HepG2 (cell line): Measurements from ENCODE around the gene CST3. TPM values are rescaled to one million over a fixed set of nuclear protein-coding genes. Genes with fewer than 3 reads are reported as not detected.

Experiments
- AGO2 ChIP-seq: fragments of 200-400 bp; formaldehyde crosslinking; optimal IDR thresholded peaks from 2 replicates; pipeline ENCODE3; 2017; ENCODE audit warnings: mild to moderate bottlenecking, low read depth, low read length, moderate library complexity
- CBX2 ChIP-seq, 2 experiments: fragments of 200-600 bp in 1 of 2; sonication (generic); formaldehyde crosslinking in 1 of 2; IDR thresholded peaks; 2 replicates each; pipeline versions ENCODE4 v1.7.0 to v1.8.1; 2018 to 2022; ENCODE audit warnings: low read depth in 2 of 2, low read length in 1 of 2, mild to moderate bottlenecking in 1 of 2, missing genetic modification reagents in 1 of 2
- GFI1 ChIP-seq: sonication (generic); formaldehyde crosslinking; IDR thresholded peaks from 2 replicates; pipeline ENCODE4 v1.5.0; 2020; ENCODE audit warnings: missing genetic modification reagents, mild to moderate bottlenecking, borderline replicate concordance
- IRX3 ChIP-seq: sonication (generic); formaldehyde crosslinking; IDR thresholded peaks from 2 replicates; pipeline ENCODE4 v1.8.1; 2023; ENCODE audit warnings: mild to moderate bottlenecking, low read depth, missing genetic modification reagents, borderline replicate concordance
- NONO ChIP-seq, 2 experiments: fragments of 450-650 bp in 1 of 2; sonication (generic) in 1 of 2; formaldehyde crosslinking in 1 of 2; IDR thresholded peaks in 1 of 2; conservative IDR thresholded peaks in 1 of 2; 2 replicates each; pipeline versions ENCODE4 v1.6.1 to v1.8.0; 2017 to 2022; ENCODE audit warnings: mild to moderate bottlenecking in 1 of 2, missing genetic modification reagents in 1 of 2, moderate library complexity in 1 of 2
- SIN3B ChIP-seq: fragments of 150-350 bp; IDR thresholded peaks from 2 replicates; pipeline ENCODE4 v1.6.1; 2014; ENCODE audit warnings: low read length
- TBX2 ChIP-seq: sonication (generic); formaldehyde crosslinking; IDR thresholded peaks from 2 replicates; pipeline ENCODE4 v1.5.0; 2020; ENCODE audit warnings: missing genetic modification reagents, mild to moderate bottlenecking, borderline replicate concordance
- TEAD3 ChIP-seq: optimal IDR thresholded peaks from 2 replicates; pipeline ENCODE3; 2016; ENCODE audit warnings: borderline replicate concordance
- polyA plus RNA-seq, 8 experiments: library from polyadenylated mRNA; depleted of rRNA in 3 of 8; stranded (reverse) in 7 of 8; unstranded in 1 of 8; fragments of >200 nt; fragmentation: Illumina TruSeq in 4 of 8; extraction: Trizol in 4 of 8; gene quantifications; 2 replicates each; pipeline versions ENCODE4 v1.2.1 to v1.2.3, GENCODE V29; 2011 to 2016; ENCODE audit warnings: low read depth in 4 of 8, missing spikeins in 1 of 8, mixed read lengths in 1 of 8; ENCODE audit not compliant: insufficient read depth in 1 of 8
- total RNA-seq, 5 experiments: library from RNA; depleted of rRNA; stranded (reverse); fragments of >200 nt; fragmentation: Illumina TruSeq; extraction: Trizol; gene quantifications; 2 replicates each; pipeline ENCODE4 v1.2.3, GENCODE V29; 2016; ENCODE audit warnings: low read depth in 1 of 5
- TF ChIP-seq, protein P1 (sequence below): sonication (generic); formaldehyde crosslinking; IDR thresholded peaks from 2 replicates; pipeline ENCODE4 v1.9.0; 2021; ENCODE audit warnings: mild to moderate bottlenecking, missing genetic modification reagents
- TF ChIP-seq, protein P2 (sequence below): sonication (generic); formaldehyde crosslinking; IDR thresholded peaks from 2 replicates; pipeline ENCODE4 v1.5.1; 2020; ENCODE audit warnings: missing genetic modification reagents, mild to moderate bottlenecking, borderline replicate concordance
- TF ChIP-seq, protein P3 (sequence below): sonication (generic); formaldehyde crosslinking; IDR thresholded peaks from 2 replicates; pipeline ENCODE4; 2020; ENCODE audit warnings: missing genetic modification reagents, mild to moderate bottlenecking, borderline replicate concordance
- TF ChIP-seq, protein P4 (sequence below): sonication (generic); formaldehyde crosslinking; IDR thresholded peaks from 2 replicates; pipeline ENCODE4 v1.8.0; 2023; ENCODE audit warnings: mild to moderate bottlenecking, missing genetic modification reagents

The CST3 gene
- total and polyA plus RNA-seq, 2 of the 13 experiments (the other 11 are each of a cell fraction or from before 2014, with no cell fraction given) = 690 to 1,005 TPM

- TF ChIP-seq, protein P1, sequence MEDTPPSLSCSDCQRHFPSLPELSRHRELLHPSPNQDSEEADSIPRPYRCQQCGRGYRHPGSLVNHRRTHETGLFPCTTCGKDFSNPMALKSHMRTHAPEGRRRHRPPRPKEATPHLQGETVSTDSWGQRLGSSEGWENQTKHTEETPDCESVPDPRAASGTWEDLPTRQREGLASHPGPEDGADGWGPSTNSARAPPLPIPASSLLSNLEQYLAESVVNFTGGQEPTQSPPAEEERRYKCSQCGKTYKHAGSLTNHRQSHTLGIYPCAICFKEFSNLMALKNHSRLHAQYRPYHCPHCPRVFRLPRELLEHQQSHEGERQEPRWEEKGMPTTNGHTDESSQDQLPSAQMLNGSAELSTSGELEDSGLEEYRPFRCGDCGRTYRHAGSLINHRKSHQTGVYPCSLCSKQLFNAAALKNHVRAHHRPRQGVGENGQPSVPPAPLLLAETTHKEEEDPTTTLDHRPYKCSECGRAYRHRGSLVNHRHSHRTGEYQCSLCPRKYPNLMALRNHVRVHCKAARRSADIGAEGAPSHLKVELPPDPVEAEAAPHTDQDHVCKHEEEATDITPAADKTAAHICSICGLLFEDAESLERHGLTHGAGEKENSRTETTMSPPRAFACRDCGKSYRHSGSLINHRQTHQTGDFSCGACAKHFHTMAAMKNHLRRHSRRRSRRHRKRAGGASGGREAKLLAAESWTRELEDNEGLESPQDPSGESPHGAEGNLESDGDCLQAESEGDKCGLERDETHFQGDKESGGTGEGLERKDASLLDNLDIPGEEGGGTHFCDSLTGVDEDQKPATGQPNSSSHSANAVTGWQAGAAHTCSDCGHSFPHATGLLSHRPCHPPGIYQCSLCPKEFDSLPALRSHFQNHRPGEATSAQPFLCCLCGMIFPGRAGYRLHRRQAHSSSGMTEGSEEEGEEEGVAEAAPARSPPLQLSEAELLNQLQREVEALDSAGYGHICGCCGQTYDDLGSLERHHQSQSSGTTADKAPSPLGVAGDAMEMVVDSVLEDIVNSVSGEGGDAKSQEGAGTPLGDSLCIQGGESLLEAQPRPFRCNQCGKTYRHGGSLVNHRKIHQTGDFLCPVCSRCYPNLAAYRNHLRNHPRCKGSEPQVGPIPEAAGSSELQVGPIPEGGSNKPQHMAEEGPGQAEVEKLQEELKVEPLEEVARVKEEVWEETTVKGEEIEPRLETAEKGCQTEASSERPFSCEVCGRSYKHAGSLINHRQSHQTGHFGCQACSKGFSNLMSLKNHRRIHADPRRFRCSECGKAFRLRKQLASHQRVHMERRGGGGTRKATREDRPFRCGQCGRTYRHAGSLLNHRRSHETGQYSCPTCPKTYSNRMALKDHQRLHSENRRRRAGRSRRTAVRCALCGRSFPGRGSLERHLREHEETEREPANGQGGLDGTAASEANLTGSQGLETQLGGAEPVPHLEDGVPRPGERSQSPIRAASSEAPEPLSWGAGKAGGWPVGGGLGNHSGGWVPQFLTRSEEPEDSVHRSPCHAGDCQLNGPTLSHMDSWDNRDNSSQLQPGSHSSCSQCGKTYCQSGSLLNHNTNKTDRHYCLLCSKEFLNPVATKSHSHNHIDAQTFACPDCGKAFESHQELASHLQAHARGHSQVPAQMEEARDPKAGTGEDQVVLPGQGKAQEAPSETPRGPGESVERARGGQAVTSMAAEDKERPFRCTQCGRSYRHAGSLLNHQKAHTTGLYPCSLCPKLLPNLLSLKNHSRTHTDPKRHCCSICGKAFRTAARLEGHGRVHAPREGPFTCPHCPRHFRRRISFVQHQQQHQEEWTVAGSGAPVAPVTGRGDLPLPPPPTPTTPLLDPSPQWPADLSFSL = no peak
- TF ChIP-seq TBX2 (no peak), NONO (IDR thresholded peaks at IDR 0.05) (no peak), NONO (CRISPR knock-in tag; conservative IDR thresholded peaks at IDR 0.05) (peak; percentile 37; the same call in 1 of the 2 replicates), AGO2 (peak; percentile 88), IRX3 (CRISPR knock-in tag) (no peak), TEAD3 (CRISPR knock-in tag) (no peak), GFI1 (CRISPR knock-in tag) (no peak), SIN3B (no peak), CBX2 (IDR thresholded peaks at IDR 0.05; ENCODE audit: low read depth, low read length) (no peak), CBX2 (CRISPR knock-in tag; IDR thresholded peaks at IDR 0.05; ENCODE audit: low read depth) (no peak)
- TF ChIP-seq, protein P2, sequence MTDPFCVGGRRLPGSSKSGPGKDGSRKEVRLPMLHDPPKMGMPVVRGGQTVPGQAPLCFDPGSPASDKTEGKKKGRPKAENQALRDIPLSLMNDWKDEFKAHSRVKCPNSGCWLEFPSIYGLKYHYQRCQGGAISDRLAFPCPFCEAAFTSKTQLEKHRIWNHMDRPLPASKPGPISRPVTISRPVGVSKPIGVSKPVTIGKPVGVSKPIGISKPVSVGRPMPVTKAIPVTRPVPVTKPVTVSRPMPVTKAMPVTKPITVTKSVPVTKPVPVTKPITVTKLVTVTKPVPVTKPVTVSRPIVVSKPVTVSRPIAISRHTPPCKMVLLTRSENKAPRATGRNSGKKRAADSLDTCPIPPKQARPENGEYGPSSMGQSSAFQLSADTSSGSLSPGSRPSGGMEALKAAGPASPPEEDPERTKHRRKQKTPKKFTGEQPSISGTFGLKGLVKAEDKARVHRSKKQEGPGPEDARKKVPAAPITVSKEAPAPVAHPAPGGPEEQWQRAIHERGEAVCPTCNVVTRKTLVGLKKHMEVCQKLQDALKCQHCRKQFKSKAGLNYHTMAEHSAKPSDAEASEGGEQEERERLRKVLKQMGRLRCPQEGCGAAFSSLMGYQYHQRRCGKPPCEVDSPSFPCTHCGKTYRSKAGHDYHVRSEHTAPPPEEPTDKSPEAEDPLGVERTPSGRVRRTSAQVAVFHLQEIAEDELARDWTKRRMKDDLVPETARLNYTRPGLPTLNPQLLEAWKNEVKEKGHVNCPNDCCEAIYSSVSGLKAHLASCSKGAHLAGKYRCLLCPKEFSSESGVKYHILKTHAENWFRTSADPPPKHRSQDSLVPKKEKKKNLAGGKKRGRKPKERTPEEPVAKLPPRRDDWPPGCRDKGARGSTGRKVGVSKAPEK (CRISPR knock-in tag) = no peak
- TF ChIP-seq, protein P3, sequence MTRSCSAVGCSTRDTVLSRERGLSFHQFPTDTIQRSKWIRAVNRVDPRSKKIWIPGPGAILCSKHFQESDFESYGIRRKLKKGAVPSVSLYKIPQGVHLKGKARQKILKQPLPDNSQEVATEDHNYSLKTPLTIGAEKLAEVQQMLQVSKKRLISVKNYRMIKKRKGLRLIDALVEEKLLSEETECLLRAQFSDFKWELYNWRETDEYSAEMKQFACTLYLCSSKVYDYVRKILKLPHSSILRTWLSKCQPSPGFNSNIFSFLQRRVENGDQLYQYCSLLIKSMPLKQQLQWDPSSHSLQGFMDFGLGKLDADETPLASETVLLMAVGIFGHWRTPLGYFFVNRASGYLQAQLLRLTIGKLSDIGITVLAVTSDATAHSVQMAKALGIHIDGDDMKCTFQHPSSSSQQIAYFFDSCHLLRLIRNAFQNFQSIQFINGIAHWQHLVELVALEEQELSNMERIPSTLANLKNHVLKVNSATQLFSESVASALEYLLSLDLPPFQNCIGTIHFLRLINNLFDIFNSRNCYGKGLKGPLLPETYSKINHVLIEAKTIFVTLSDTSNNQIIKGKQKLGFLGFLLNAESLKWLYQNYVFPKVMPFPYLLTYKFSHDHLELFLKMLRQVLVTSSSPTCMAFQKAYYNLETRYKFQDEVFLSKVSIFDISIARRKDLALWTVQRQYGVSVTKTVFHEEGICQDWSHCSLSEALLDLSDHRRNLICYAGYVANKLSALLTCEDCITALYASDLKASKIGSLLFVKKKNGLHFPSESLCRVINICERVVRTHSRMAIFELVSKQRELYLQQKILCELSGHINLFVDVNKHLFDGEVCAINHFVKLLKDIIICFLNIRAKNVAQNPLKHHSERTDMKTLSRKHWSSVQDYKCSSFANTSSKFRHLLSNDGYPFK (CRISPR knock-in tag) = no peak
- TF ChIP-seq, protein P4, sequence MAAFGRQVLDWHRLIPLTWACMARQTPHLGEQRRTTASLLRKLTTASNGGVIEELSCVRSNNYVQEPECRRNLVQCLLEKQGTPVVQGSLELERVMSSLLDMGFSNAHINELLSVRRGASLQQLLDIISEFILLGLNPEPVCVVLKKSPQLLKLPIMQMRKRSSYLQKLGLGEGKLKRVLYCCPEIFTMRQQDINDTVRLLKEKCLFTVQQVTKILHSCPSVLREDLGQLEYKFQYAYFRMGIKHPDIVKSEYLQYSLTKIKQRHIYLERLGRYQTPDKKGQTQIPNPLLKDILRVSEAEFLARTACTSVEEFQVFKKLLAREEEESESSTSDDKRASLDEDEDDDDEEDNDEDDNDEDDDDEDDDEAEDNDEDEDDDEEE (CRISPR knock-in tag) = no peak
These were observed 4.8 kb downstream of the CST3 start (continued) for GRCh38 chr20:23632711-23633573.
